OCI-LY3 (cell line): ENCODE data around the gene IMPACT.

Source experiments
- H2AFZ ChIP-seq: fragments of 200-600, 300-600 bp; shearing (Covaris generic); 2 replicates; pipeline ENCODE4 v1.6.0; 2014; ENCODE audit warnings: antibody characterized with exemption, low read depth, low read length
- H3K27ac ChIP-seq: fragments of 200-600, 300-600 bp; sonication (generic); 2 replicates; pipeline ENCODE4 v1.5.1; 2014; ENCODE audit warnings: mild to moderate bottlenecking, low read length, moderate library complexity, mixed read lengths
- H3K27me3 ChIP-seq: fragments of 200-600, 300-600 bp; sonication (generic); 2 replicates; pipeline ENCODE4 v1.6.1; 2014; ENCODE audit warnings: low read depth, low read length, mixed read lengths
- H3K36me3 ChIP-seq: fragments of 200-600, 300-600 bp; sonication (generic); replicated peaks from 2 replicates; pipeline ENCODE3; 2014; ENCODE audit warnings: low read depth, low read length, mixed read lengths
- H3K4me1 ChIP-seq: fragments of 300-600, 200-600 bp; sonication (generic); 2 replicates; pipeline ENCODE4 v1.6.1; 2014; ENCODE audit warnings: low read length, mixed read lengths
- H3K4me2 ChIP-seq: fragments of 200-600, 300-600 bp; sonication (generic); 2 replicates; pipeline ENCODE4 v1.6.1; 2014; ENCODE audit warnings: low read length, mixed read lengths
- H3K4me3 ChIP-seq: fragments of 300-600, 200-600 bp; sonication (generic); 2 replicates; pipeline ENCODE4 v1.5.1; 2014; ENCODE audit warnings: antibody characterized with exemption, mild to moderate bottlenecking, low read length, moderate library complexity
- H3K79me2 ChIP-seq: fragments of 300-600, 200-600 bp; shearing (Covaris generic); 2 replicates; pipeline ENCODE4 v1.6.1; 2014; ENCODE audit warnings: mild to moderate bottlenecking, low read length, mixed read lengths
- H3K9ac ChIP-seq: fragments of 300-600, 200-600 bp; shearing (Covaris generic); 2 replicates; pipeline ENCODE4 v1.6.0; 2014; ENCODE audit warnings: mild to moderate bottlenecking, low read length, moderate library complexity
- H3K9me3 ChIP-seq: fragments of 200-600, 300-600 bp; shearing (Covaris generic); 2 replicates; pipeline ENCODE4 v1.6.1; 2014; ENCODE audit warnings: low read length, mixed read lengths; ENCODE audit not compliant: insufficient read depth
- H4K20me1 ChIP-seq: fragments of 200-600, 300-600 bp; sonication (generic); 2 replicates; pipeline ENCODE4 v1.6.1; 2016; ENCODE audit warnings: low read length, mixed read lengths; ENCODE audit not compliant: insufficient read depth
- CTCF ChIP-seq: fragments of 200-600, 300-600 bp; sonication (generic); IDR thresholded peaks from 2 replicates; pipeline ENCODE4 v1.5.1; 2014; ENCODE audit warnings: antibody characterized with exemption, low read length, low read depth
- EZH2phosphoT487 ChIP-seq: fragments of 200-600 bp; shearing (Covaris generic); IDR thresholded peaks from 2 replicates; pipeline ENCODE4 v1.6.1; 2018; ENCODE audit warnings: antibody characterized with exemption, mixed run types, low read depth

IMPACT gene

GRCh38 chr18:24482821-24483220 is 56.4 kb downstream of the IMPACT start:
- Histone ChIP-seq H3K4me3 (no peak overlapping the region), H3K9me3 (no peaks in the 10 kb centered on the region), H3K36me3 (peaks cover 3% of the 10 kb centered on the region), H3K9ac (no peak overlapping the region), H4K20me1 (no peaks in the 10 kb centered on the region), H3K79me2 (no peaks in the 10 kb centered on the region), H3K27ac (no peak overlapping the region), H2AFZ (no peak overlapping the region), H3K4me1 (peaks cover 12% of the 10 kb centered on the region), H3K27me3 (peaks cover 12% of the 10 kb centered on the region), H3K4me2 (no peak overlapping the region)
- no peak for TF ChIP-seq EZH2phosphoT487
- TF ChIP-seq CTCF, result no peak

GRCh38 chr18:24485681-24486080 is 59.2 kb downstream of the IMPACT start:
- no peaks in the 10 kb centered on the region for H3K79me2 ChIP-seq
- H3K27me3 ChIP-seq, result peaks cover 17% of the 10 kb centered on the region
- peaks cover 31% of the 10 kb centered on the region for H3K4me1 ChIP-seq
- H3K36me3 ChIP-seq, result peaks cover 1% of the 10 kb centered on the region
- no peak overlapping the region for H3K4me2 ChIP-seq
- no peak overlapping the region for H3K27ac ChIP-seq
- no peak overlapping the region for H2AFZ ChIP-seq
- no peaks in the 10 kb centered on the region for H4K20me1 ChIP-seq
- no peak overlapping the region for H3K9ac ChIP-seq
- TF ChIP-seq CTCF (no peak), EZH2phosphoT487 (no peak)
- no peak overlapping the region for H3K4me3 ChIP-seq
- H3K9me3 ChIP-seq, result no peaks in the 10 kb centered on the region

GRCh38 chr18:24486684-24487083 is 60.2 kb downstream of the IMPACT start:
- Histone ChIP-seq H2AFZ (no peak overlapping the region), H3K4me1 (peaks cover 35% of the 10 kb centered on the region), H3K9me3 (no peaks in the 10 kb centered on the region), H3K4me3 (no peak overlapping the region), H3K27ac (no peak overlapping the region), H3K4me2 (no peak overlapping the region), H3K9ac (no peak overlapping the region), H3K36me3 (no peaks in the 10 kb centered on the region), H4K20me1 (no peaks in the 10 kb centered on the region), H3K79me2 (no peaks in the 10 kb centered on the region), H3K27me3 (peaks cover 18% of the 10 kb centered on the region)
- TF ChIP-seq CTCF (no peak), EZH2phosphoT487 (no peak)

- H3K27ac ChIP-seq, result no peak overlapping the region; the same call in 1 of the 2 replicates
- peaks cover 7% of the 10 kb centered on the region for H3K36me3 ChIP-seq
- TF ChIP-seq EZH2phosphoT487 (no peak), CTCF (peak; percentile 79)
- H3K4me2 ChIP-seq, result peak overlapping the region; percentile 79
- no peaks in the 10 kb centered on the region for H3K79me2 ChIP-seq
- H3K27me3 ChIP-seq, result peaks cover 26% of the 10 kb centered on the region
- no peak overlapping the region for H2AFZ ChIP-seq
- H4K20me1 ChIP-seq, result no peaks in the 10 kb centered on the region
- peak overlapping the region; percentile 43 for H3K4me3 ChIP-seq
- peaks cover 8% of the 10 kb centered on the region; the same call in 1 of the 2 replicates for H3K9me3 ChIP-seq
- peaks cover 48% of the 10 kb centered on the region for H3K4me1 ChIP-seq
- no peak overlapping the region for H3K9ac ChIP-seq
These were observed 62.5 kb downstream of the IMPACT start for GRCh38 chr18:24488824-24489493.
